Measurements from ENCODE around the gene ANO9.

ANO9 gene

DNA sequence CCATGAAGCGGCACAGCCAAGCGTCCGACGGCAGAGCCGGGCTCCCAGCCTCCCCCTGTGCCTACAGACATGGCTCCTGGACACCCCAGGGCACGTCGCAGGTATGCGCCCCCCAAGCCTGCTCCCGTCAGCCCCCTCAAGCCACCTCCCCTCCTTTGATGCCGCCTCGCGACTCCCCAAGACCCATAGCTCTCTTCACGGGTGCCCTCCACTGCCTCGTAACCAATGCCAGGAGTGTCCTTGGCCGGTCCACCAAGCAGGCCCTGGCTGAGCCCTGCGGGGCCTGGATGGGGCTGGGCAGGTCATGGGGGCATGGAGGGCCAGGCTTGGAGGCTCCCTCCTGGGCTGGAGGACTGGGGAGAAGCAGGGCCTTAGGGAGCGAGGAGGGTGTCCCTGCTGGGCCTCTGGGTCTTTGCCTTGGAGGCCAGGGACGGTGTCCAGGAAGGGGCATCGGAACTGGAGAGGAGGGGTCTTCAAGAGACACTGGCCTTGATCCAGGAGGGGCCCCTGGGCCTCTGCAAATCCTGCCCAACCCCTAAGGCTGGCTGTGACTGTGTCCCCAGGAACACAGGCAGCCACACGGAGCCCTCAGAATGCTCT lies 9.2 kb downstream of the ANO9 start:
- ChIA-PET CTCF (interaction anchor here (2.4 kb wide), 1 partner anchor 16 kb away, joined by 6 read pairs; no protein-coding TSS in a partner anchor), POLR2A (no interaction called here)
- TF ChIP-seq, protein P1, sequence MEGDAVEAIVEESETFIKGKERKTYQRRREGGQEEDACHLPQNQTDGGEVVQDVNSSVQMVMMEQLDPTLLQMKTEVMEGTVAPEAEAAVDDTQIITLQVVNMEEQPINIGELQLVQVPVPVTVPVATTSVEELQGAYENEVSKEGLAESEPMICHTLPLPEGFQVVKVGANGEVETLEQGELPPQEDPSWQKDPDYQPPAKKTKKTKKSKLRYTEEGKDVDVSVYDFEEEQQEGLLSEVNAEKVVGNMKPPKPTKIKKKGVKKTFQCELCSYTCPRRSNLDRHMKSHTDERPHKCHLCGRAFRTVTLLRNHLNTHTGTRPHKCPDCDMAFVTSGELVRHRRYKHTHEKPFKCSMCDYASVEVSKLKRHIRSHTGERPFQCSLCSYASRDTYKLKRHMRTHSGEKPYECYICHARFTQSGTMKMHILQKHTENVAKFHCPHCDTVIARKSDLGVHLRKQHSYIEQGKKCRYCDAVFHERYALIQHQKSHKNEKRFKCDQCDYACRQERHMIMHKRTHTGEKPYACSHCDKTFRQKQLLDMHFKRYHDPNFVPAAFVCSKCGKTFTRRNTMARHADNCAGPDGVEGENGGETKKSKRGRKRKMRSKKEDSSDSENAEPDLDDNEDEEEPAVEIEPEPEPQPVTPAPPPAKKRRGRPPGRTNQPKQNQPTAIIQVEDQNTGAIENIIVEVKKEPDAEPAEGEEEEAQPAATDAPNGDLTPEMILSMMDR (IDR thresholded peaks at IDR 0.05; ENCODE audit: control extremely low read depth, extremely low read depth, low read depth, missing control alignments), result no peak
- no peak for DNase-seq (ENCODE audit: extremely low spot score)

GRCh38 chr11:431921-432320 lies 9.9 kb downstream of the ANO9 start:
- CTCF ChIA-PET, result no interaction called here
- no peak for DNase-seq (ENCODE audit: extremely low spot score)
- TF ChIP-seq, protein P1 (IDR thresholded peaks at IDR 0.05; ENCODE audit: control extremely low read depth, extremely low read depth, low read depth, missing control alignments), result no peak
- POLR2A ChIA-PET, result no interaction called here

DNA sequence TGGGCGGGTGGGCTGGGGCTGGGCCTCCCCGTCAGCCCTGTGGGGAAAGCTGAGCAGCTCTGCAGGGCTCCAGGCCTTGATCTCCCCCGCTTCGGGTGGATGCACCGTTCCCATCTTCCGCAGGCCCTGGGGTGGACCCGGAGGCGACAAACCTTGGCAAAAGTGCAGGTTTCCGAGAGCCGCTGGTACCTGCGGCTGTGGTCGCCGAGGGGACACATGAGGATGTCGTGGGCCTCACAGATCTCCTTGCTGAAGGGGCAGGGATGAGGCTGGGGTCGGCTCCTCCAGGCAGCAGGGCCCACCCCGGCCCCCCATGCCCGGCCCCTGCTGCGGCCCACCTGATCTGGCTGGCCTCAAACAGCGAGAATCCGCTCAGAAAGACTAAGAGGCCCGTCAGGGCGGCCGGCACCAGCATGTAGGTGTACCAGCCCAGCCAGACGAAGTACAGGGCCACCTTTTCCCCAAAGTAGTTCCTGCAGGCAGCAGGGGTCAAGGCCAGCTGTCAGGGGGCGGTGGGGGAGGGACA lies 11.8 kb downstream of the ANO9 start:
- DNase-seq (ENCODE audit: extremely low spot score), result no peak
- TF ChIP-seq, protein P1 (IDR thresholded peaks at IDR 0.05; ENCODE audit: control extremely low read depth, extremely low read depth, low read depth, missing control alignments), result no peak
- POLR2A ChIA-PET, result no interaction called here
- CTCF ChIA-PET, result no interaction called here

DNA sequence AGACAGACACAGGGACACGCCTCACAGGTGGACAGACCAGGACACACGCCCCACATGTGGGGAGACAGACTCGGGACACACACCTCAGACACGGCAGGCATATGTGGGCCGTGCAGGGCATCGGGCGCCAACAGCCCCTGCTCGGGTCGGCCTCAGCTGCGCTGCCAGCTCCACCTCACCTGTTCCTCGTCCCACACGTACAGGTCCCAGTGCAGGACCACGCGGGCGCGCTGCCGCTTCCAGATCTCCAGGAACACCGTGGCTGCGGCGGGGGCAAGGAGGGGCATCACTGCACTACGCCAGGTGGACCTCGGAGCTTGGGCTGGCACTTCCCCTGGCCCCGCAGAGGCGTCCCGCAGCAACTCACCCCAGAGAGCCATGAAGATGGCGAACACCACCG lies 12.4 kb downstream of the ANO9 start:
- no peak for DNase-seq (ENCODE audit: extremely low spot score)
- TF ChIP-seq, protein P1 (IDR thresholded peaks at IDR 0.05; ENCODE audit: control extremely low read depth, extremely low read depth, low read depth, missing control alignments), result no peak
- ChIA-PET POLR2A (no interaction called here), CTCF (no interaction called here)

- POLR2A ChIA-PET, result no interaction called here
- CTCF ChIA-PET, result no interaction called here
Observed at GRCh38 chr11:428295-428694, 13.5 kb downstream of the ANO9 start.

DNA sequence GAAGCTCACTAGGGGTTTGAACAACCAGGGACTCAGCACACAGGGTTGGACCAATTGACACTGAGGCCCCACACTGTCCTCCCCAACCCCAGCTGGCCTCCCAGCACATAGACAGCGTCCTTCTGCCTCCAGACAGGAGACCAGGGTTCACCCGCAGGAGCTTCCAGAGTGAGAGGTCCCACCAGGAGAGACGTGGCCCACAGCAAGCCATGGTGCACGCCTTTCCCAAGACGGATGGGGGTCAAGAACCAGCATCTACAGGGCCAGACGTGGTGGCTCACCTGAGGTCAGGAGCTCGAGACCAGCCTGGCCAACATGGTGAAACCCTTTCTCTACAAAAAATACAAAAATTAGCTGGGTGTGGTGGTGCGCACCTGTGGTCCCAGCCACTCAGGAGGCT lies 15.0 kb downstream of the ANO9 start:
- TF ChIP-seq, protein P1 (IDR thresholded peaks at IDR 0.05; ENCODE audit: control extremely low read depth, extremely low read depth, low read depth, missing control alignments), result no peak
- ChIA-PET POLR2A (no interaction called here), CTCF (interaction anchor here (0.9 to 2.2 kb wide), 5 partner anchors 18 to 92 kb away, joined by 3 to 7 read pairs (median 4); no protein-coding TSS in a partner anchor)
- DNase-seq (ENCODE audit: extremely low spot score), result no peak

More at GRCh38 chr11:428295-428694, 13.5 kb downstream of the ANO9 start:
- TF ChIP-seq, protein P1 (IDR thresholded peaks at IDR 0.05; ENCODE audit: control extremely low read depth, extremely low read depth, low read depth, missing control alignments), result no peak
- no peak for DNase-seq (ENCODE audit: extremely low spot score)
